NCI-H1436 (cell line): ENCODE measurements around the gene GALNT2.

Source experiments
- DNase-seq: peaks from one replicate; lab custom pipeline; 2025; lab: John Stamatoyannopoulos, UW

Gene GALNT2

GRCh38 chr1:230278871-230279582 is 212.0 kb downstream of the GALNT2 start:
- no peak for DNase-seq

- DNase-seq, result no peak
Measured at GRCh38 chr1:230279583-230279945, 212.5 kb downstream of the GALNT2 start.

- DNase-seq, result no peak
Measured at GRCh38 chr1:230280054-230280795, 213.2 kb downstream of the GALNT2 start.

GRCh38 chr1:230280906-230281413 is 213.9 kb downstream of the GALNT2 start:
- no peak for DNase-seq

- DNase-seq, result no peak
Measured at GRCh38 chr1:230281556-230281955, 214.5 kb downstream of the GALNT2 start.

- DNase-seq, result peak; percentile 63
Measured at GRCh38 chr1:230282157-230282556, 215.1 kb downstream of the GALNT2 start.

GRCh38 chr1:230283678-230284077 is 216.6 kb downstream of the GALNT2 start:
- no peak for DNase-seq

GRCh38 chr1:230284891-230285290 is 217.9 kb downstream of the GALNT2 start:
- DNase-seq, result no peak

- no peak for DNase-seq
Measured at GRCh38 chr1:230285351-230285750, 218.3 kb downstream of the GALNT2 start.

- no peak for DNase-seq
Measured at GRCh38 chr1:230286166-230286889, 219.3 kb downstream of the GALNT2 start.

- DNase-seq, result no peak
Measured at GRCh38 chr1:230286890-230287269, 219.8 kb downstream of the GALNT2 start.

GRCh38 chr1:230287674-230288315 is 220.8 kb downstream of the GALNT2 start:
- DNase-seq, result no peak

GRCh38 chr1:230288641-230289349 is 221.8 kb downstream of the GALNT2 start:
- no peak for DNase-seq

GRCh38 chr1:230289350-230289644 is 222.3 kb downstream of the GALNT2 start:
- DNase-seq, result no peak

GRCh38 chr1:230291731-230292620 is 224.9 kb downstream of the GALNT2 start:
- DNase-seq, result no peak

GRCh38 chr1:230292689-230293389 is 225.8 kb downstream of the GALNT2 start:
- peak; percentile 73 for DNase-seq

GRCh38 chr1:230293390-230293700 is 226.3 kb downstream of the GALNT2 start:
- DNase-seq, result no peak

- DNase-seq, result no peak
Measured at GRCh38 chr1:230295367-230295766, 228.3 kb downstream of the GALNT2 start.

GRCh38 chr1:230299191-230300006 is 232.4 kb downstream of the GALNT2 start:
- DNase-seq, result peak; percentile 30
